Fibroblast of lung (primary cell): ENCODE results near the gene CAPG. TPM values are rescaled to one million over a fixed set of nuclear protein-coding genes. Genes with fewer than 3 reads are reported as not detected.

Experiments
- DNase-seq, 2 donors: peaks; one replicate each; pipeline versions ENCODE4 v3.0.0 to v3.0.0-alpha.2; 2010; ENCODE audit warnings: low read depth in 2 of 2
- H2AFZ ChIP-seq: 2 replicates; pipeline ENCODE4 v1.5.1; 2012; ENCODE audit warnings: low read length, control low read depth, inconsistent platforms
- H3K27ac ChIP-seq: 2 replicates; pipeline ENCODE4 v1.5.1; 2011; ENCODE audit warnings: low read length, control low read depth; ENCODE audit not compliant: insufficient read depth
- H3K27me3 ChIP-seq: 2 replicates; pipeline ENCODE4 v1.5.1; 2011; ENCODE audit warnings: mild to moderate bottlenecking, low read length; ENCODE audit not compliant: control insufficient read depth, insufficient read depth
- H3K36me3 ChIP-seq: 2 replicates; pipeline ENCODE4 v1.5.1; 2011; ENCODE audit warnings: low read length; ENCODE audit not compliant: control insufficient read depth, insufficient read depth
- H3K4me1 ChIP-seq: 2 replicates; pipeline ENCODE4 v1.5.1; 2011; ENCODE audit warnings: low read length; ENCODE audit not compliant: control insufficient read depth, insufficient read depth; ENCODE audit errors: extremely low read depth
- H3K4me2 ChIP-seq: 2 replicates; pipeline ENCODE4 v1.5.1; 2011; ENCODE audit warnings: low read length, control low read depth; ENCODE audit not compliant: insufficient read depth; ENCODE audit errors: extremely low read depth
- H3K4me3 ChIP-seq, 4 experiments: fragments of 200-600 bp in 1 of 4; sonication (generic) in 1 of 4; replicated peaks in 1 of 4; 2 replicates each; pipeline ENCODE4 v1.5.1; 2011 to 2016; ENCODE audit warnings: low read length in 4 of 4, low read depth in 3 of 4, mild to moderate bottlenecking in 3 of 4, control low read depth in 2 of 4, inconsistent platforms in 1 of 4, mixed read lengths in 1 of 4; ENCODE audit not compliant: insufficient read depth in 1 of 4; ENCODE audit errors: control extremely low read depth in 1 of 4
- H3K79me2 ChIP-seq: 2 replicates; pipeline ENCODE4 v1.5.1; 2012; ENCODE audit warnings: mild to moderate bottlenecking, low read length, inconsistent platforms; ENCODE audit not compliant: control insufficient read depth, insufficient read depth
- H3K9ac ChIP-seq: 2 replicates; pipeline ENCODE4 v1.5.1; 2011; ENCODE audit warnings: mild to moderate bottlenecking, low read length, control low read depth; ENCODE audit not compliant: insufficient read depth
- H3K9me3 ChIP-seq: 2 replicates; pipeline ENCODE4 v1.5.1; 2012; ENCODE audit warnings: low read depth, low read length; ENCODE audit not compliant: control insufficient read depth, insufficient read depth
- H4K20me1 ChIP-seq: 2 replicates; pipeline ENCODE4 v1.5.1; 2011; ENCODE audit warnings: low read length; ENCODE audit not compliant: control insufficient read depth, insufficient read depth; ENCODE audit errors: extremely low read depth
- EZH2 ChIP-seq: IDR thresholded peaks from 2 replicates; pipeline ENCODE4 v1.5.1; 2012; ENCODE audit warnings: low read length, control low read depth, mild to moderate bottlenecking; ENCODE audit errors: missing control alignments
- polyA plus RNA-seq, 2 donors: library from polyadenylated mRNA; depleted of rRNA in 1 of 2; stranded (reverse) in 1 of 2; unstranded in 1 of 2; fragments of >200 nt; gene quantifications; 2 replicates each; pipeline ENCODE4 v1.2.1, GENCODE V29; 2011 to 2012; ENCODE audit warnings: missing spikeins in 1 of 2
- total RNA-seq: library from RNA; depleted of rRNA; stranded (reverse); fragments of >200 nt; gene quantifications from 2 replicates; pipeline ENCODE4 v1.2.1, GENCODE V29; 2014
- TF ChIP-seq, protein P1 (sequence below), 2 donors: IDR thresholded peaks in 1 of 2; conservative IDR thresholded peaks in 1 of 2; 1 replicate in 1 of 2; 2 replicates in 1 of 2; pipeline ENCODE4 v1.5.1; 2011 to 2012; ENCODE audit warnings: low read length in 2 of 2, control low read depth in 1 of 2, inconsistent platforms in 1 of 2, low read depth in 1 of 2, mild to moderate bottlenecking in 1 of 2

The CAPG gene
- total and polyA plus RNA-seq, 2 donors (not counting 1 experiment from before 2014, with no cell fraction given) = 43.8 to 193 TPM

DNA sequence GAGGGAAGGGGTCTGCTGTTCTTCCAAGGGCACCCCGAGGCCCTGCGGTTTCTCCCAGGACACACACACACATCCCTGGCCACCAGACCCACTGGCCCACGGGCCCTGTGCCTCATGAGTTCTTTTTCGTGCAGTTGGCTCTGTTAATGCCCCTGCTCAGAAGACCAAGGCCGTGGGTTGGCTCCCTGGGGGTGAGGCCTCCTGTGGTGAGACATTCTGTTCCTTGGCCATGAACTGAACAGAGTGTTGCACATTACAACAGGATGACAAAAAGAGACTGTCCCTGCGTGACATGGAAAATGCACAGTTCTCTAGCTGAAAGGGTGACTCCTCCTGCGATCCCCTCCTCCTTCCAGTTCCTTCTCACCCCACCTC lies 39.0 kb upstream of the CAPG start:
- Histone ChIP-seq H4K20me1 (no peaks in the 10 kb centered on the region), H3K27ac (no peak overlapping the region), H3K9me3 (no peaks in the 10 kb centered on the region), H3K79me2 (no peaks in the 10 kb centered on the region), H3K4me1 (peaks cover 11% of the 10 kb centered on the region), H3K4me2 (no peak overlapping the region), H3K36me3 (no peaks in the 10 kb centered on the region), H2AFZ (no peak overlapping the region), H3K4me3 (no peak overlapping the region), H3K9ac (no peak overlapping the region), H3K27me3 (no peaks in the 10 kb centered on the region)
- no peak for TF ChIP-seq EZH2
- TF ChIP-seq, protein P1, sequence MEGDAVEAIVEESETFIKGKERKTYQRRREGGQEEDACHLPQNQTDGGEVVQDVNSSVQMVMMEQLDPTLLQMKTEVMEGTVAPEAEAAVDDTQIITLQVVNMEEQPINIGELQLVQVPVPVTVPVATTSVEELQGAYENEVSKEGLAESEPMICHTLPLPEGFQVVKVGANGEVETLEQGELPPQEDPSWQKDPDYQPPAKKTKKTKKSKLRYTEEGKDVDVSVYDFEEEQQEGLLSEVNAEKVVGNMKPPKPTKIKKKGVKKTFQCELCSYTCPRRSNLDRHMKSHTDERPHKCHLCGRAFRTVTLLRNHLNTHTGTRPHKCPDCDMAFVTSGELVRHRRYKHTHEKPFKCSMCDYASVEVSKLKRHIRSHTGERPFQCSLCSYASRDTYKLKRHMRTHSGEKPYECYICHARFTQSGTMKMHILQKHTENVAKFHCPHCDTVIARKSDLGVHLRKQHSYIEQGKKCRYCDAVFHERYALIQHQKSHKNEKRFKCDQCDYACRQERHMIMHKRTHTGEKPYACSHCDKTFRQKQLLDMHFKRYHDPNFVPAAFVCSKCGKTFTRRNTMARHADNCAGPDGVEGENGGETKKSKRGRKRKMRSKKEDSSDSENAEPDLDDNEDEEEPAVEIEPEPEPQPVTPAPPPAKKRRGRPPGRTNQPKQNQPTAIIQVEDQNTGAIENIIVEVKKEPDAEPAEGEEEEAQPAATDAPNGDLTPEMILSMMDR (conservative IDR thresholded peaks at IDR 0.05 in 1 of 2, IDR thresholded peaks at IDR 0.05 in 1 of 2; ENCODE audit: low read depth in 1 of 2, low read length in 2 of 2) = no peak
- no peak for DNase-seq

DNA sequence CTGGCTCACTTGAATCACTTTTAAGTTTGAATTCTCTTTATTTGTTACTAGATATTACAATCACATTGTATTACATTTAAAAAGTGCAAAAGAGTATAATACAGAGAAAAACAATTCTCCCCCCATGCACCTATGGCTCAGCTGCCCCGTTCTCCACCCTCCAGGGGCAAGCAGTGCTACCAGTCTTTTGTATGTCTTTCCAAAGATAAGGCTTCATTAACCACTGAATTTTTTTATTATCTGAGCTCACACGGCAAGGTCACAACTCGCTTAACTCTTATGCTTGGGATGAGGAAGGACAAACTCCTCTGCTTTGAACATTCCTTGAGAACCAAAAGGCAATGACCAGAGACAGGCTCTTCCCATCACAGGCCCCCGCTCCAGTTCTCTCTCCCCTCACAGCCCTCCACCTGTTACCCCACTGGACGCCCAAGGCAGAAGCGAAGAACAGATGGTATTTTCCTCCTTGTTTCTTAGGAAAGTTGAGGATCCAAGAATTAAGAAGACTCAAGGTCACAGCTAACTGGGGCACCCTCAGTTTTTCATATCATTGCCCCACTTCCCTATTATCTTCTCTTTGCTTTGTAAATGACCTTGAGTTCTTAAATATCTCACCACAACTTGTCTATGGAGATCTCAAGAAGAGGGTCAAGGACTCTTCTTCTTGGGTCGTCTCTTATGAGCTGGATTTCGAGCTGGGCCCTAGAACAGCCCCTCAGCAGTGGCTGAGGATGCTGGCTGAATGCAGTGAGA lies 38.5 kb upstream of the CAPG start:
- DNase-seq = no peak
- Histone ChIP-seq H3K4me2 (no peak overlapping the region), H4K20me1 (no peaks in the 10 kb centered on the region), H2AFZ (no peak overlapping the region), H3K36me3 (no peaks in the 10 kb centered on the region), H3K9me3 (no peaks in the 10 kb centered on the region), H3K27ac (no peak overlapping the region), H3K9ac (no peak overlapping the region), H3K27me3 (no peaks in the 10 kb centered on the region), H3K4me1 (peaks cover 11% of the 10 kb centered on the region), H3K4me3 (no peak overlapping the region), H3K79me2 (no peaks in the 10 kb centered on the region)
- TF ChIP-seq, protein P1 (conservative IDR thresholded peaks at IDR 0.05 in 1 of 2, IDR thresholded peaks at IDR 0.05 in 1 of 2; ENCODE audit: low read depth in 1 of 2, low read length in 2 of 2) = no peak
- no peak for TF ChIP-seq EZH2

DNA sequence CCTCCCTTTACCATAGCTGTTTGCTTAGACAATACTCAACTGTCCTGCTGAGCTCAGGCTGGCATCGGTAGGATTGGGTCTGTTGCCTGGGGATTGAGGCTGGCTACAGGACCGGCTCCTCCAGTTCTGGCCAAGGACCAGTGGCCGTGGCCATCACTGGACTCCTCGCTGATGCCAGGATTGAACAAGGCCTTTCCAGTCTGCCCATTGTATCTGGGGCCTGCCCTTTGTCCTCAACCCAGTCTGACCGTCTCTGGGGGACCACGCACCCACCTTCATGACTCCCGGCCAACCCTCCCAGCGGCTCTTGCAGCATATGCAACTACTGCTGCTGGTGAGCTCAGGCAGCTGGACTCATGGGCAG lies 37.0 kb upstream of the CAPG start:
- no peak overlapping the region for H3K9ac ChIP-seq
- peaks cover 11% of the 10 kb centered on the region for H3K4me1 ChIP-seq
- no peaks in the 10 kb centered on the region for H3K79me2 ChIP-seq
- no peaks in the 10 kb centered on the region for H3K36me3 ChIP-seq
- TF ChIP-seq, protein P1 (conservative IDR thresholded peaks at IDR 0.05 in 1 of 2, IDR thresholded peaks at IDR 0.05 in 1 of 2; ENCODE audit: low read depth in 1 of 2, low read length in 2 of 2) = no peak
- TF ChIP-seq EZH2 = no peak
- H3K9me3 ChIP-seq = no peaks in the 10 kb centered on the region
- no peak overlapping the region for H3K27ac ChIP-seq
- no peak overlapping the region for H3K4me2 ChIP-seq
- no peak for DNase-seq
- no peak overlapping the region for H3K4me3 ChIP-seq
- H4K20me1 ChIP-seq = no peaks in the 10 kb centered on the region
- no peak overlapping the region for H2AFZ ChIP-seq
- no peaks in the 10 kb centered on the region for H3K27me3 ChIP-seq
